GM18907 (cell line): ENCODE data around the gene JTB.
"Not testable (repeated sequence)": the region's sequence is repeated elsewhere in the genome, so short reads cannot be mapped to it uniquely, and the experiment has no call there.

Experiments used
- ATAC-seq: cut with Tn5 transposase; IDR thresholded peaks from one replicate; pipeline ENCODE4 v1.9.1; 2021; ENCODE audit warnings: mild to moderate bottlenecking, moderate library complexity; ENCODE audit not compliant: unreplicated experiment

The JTB gene

DNA sequence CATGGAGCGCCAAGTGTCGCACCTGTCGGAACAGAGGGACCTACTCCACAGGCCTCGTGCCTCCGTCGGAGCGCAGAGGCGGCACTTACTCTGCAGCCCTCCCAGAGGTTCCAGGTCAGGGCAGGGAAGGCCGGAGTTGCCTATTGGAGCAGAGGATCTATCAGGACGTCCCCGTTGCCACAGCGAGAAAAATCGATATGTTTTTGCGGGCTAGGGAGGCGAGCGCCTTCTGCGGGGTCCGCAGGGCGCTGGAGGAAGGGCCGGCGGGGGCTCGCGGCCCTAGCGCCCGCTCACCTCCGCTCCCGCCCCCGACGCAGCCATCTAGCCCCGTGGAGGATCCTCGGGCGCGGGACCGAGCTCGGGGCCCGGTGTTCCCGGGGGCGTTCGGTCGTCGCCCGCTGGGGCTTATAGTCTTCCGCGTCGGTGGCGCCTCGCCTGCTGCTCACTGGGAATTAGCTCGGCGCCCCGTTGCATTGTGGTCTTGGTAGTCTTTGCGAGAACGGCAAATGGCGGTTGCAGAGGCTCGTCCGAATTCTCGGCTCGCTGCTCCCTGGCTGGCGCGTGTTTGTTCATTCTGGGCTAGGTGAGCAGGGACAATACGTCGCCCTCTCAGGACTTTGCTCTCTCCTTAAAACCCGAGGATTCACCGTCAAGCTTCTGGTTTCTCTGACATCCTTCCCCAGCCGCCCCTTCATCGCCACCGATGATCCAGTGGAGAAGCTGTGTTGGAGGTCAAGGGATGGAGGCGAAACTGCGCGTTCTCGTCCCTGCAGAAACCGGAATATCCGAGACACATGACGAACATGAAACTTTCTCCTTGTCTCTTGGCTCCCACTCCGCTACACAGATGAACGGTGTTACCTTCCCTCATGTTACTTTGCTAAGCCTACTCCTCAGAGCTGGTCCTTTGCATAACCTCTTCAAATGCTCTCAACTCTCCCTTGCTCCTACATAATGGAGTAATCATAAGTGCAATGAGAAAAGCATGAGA lies at the start of gene JTB:
Gene JTB (minus strand): TSS at position 425 of the 991 bp plus-strand sequence. CDS start 422 bp downstream, at position 3.
- peak; percentile 74 for ATAC-seq

DNA sequence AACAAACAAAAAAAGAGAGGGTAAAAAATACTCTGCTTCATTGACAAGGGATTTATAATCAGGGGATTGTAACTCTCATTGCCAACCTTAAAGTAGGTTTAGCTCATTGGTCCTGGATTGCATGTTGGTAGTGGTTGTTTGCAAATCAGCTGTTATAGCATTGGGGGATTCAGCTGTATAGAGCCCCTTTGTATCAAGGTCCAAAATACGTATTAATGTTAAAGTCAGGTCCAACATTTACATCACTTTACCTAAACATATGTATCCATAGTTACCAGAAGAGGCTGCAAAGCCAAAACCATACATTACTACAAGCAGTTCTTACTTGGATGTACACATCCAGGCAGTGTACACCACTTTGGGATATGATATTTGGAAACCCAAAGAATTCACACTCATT lies 42.5 kb upstream of the JTB start:
- no peak for ATAC-seq

DNA sequence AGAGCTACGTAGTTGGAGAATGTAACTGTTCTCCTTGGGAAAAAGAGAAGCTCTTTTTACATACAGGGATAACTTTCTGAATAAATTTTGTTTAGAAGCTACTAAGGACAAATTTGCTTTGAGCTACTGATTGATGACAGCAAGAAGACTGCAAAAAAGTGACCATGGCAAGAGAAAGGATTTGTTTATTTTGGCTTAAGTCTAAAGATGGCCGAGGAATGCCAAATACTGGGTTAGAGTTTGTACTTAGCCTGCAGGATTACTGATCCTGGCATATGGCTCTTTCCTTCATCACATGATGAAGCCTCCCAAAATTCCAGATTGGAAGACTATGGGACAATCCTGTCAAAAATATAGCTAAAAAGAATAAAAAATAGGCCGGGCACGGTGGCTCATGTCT lies 41.8 kb upstream of the JTB start:
- no peak for ATAC-seq

DNA sequence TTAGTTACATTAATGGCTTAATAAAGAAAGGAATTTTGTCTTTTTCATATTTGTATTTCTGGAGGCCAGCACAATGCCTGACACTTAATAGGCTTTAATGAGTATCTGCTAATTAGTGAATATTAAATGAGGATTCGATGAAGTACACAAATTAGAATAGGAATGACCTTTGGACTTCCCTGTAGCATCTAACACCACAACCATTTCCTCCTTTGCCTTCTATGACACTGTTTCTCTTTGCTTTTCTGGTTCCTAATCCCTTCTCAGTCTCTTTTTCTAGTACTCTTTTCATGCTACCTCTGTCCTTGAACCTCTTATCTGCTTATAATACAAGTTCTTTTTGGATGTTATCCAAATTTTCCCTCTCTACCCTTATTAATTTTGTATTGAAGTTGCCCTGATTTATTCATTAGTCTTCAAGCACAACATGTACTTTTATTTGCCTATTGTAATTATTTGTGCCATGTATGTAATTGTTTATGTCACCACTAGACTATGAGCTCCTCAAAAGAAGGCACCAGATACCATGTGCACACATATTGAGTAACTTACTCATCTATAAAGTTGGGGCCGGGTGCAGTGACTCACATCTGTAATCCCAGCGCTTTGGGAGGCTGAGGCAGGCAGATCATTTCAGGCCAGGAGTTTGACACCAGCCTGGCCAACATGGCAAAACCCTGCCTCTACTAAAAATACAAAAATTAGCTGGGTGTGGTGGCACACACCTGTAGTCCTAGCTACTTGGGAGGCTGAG lies 36.9 kb upstream of the JTB start:
- no peak for ATAC-seq

DNA sequence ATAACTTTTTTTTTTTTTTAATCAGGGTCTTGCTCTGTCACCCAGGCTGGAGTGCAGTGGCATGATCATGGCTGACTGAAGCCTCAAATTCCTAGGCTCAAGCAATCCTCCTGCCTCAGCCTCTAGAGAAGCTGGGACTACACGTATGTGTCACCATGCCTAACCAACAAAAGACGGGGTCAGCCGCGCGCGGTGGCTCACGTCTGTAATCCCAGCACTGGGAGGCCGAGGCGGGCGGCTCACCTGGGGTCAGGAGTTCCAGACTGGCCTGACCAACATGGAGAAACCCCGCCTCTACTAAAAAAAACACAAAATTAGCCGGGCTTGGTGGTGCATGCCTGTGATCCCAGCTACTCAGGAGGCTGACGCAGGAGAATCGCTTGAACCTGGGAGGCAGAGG lies 35.1 kb upstream of the JTB start:
- not testable (repeated sequence) for ATAC-seq

DNA sequence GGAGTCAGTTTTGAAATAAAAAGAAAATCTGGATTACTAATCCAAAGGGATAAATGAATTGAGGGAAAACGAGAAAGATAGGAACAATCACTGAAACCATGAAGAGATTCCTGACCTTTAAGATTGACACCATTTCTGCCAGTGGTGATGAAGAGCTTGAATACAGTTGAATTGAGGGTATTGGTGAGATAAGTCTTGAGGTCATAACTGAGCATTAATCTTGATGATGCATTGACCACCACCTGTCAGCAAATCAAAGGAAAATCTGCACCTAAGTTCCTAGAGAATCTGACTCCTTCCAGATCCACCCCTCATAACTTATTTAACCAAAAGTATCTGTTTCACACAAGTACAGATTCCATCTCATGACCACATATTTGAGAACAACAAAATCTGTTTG lies 34.7 kb upstream of the JTB start:
- no peak for ATAC-seq

DNA sequence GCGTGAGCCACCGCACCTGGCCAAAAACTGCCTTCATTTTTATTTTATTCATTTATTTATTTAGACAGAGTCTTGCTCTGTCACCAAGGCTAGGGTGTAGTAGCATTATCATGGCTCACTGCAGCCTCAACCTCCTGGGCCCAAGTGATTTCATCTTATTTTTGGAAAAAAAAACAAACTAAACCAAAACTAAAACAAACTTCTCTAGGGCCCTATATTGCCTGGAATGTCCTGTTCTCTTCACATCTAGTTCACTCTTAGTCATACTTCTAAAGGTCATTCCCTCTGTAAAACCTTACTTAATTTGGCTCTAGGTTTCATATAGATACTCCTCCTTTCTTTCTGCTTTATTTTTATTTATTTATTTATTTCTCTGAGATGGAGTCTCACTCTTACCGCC lies 28.7 kb upstream of the JTB start:
- ATAC-seq, result no peak

DNA sequence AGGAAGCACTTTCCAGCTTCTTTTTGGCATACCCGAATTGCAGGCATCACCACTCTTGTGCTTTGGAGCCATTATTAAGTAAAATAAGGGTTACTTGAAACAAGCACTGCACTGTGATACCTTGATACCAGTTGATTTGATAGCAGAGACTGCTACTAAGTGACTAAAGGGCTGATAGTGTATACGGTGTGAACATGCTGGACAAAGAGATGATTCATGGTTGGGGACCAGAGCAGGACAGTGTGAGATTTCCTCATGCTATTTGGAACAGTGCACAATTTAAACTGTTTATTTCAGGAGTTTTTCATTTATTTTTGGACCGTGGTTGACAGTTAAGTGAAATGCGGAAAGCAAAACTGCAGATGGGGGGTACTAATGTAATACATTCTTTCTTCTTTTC lies 22.9 kb upstream of the JTB start:
- no peak for ATAC-seq

DNA sequence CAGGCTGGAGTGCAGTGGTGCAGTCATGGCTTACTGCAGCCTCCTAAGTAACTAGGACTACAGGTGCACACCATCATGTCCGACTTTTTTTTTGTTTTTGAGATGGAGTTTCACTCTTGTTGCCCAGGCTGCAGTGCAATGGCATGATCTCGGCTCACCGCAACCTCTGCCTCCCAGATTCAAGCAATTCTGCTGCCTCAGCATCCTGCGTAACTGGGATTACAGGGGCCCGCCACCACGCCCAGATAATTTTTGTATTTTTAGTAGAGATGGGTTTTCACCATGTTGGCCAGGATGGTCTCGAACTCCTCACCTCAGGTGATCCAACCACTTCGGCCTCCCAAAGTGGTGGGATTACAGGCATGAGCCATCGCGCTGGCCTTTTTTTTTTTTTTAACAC lies 19.4 kb upstream of the JTB start:
- ATAC-seq, result not testable (repeated sequence)

DNA sequence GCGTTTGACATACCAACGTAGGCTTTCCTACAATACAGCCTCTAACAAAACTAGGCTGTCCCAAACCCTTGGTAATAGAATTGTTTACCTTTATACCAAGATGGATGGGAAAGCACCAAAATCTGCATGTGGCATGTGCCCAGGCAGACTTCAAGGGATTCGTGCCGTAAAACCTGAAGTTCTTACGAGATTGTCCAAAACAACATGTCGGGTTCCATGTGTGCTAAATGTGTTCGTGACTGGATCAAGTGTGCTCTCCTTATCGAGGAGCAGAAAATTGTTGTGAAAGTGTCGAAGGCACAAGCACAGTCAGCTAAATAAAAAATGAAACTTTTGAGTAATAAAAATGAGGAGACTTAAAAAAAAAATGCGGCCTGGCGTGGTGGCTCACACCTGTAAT lies 18.2 kb upstream of the JTB start:
- no peak for ATAC-seq

DNA sequence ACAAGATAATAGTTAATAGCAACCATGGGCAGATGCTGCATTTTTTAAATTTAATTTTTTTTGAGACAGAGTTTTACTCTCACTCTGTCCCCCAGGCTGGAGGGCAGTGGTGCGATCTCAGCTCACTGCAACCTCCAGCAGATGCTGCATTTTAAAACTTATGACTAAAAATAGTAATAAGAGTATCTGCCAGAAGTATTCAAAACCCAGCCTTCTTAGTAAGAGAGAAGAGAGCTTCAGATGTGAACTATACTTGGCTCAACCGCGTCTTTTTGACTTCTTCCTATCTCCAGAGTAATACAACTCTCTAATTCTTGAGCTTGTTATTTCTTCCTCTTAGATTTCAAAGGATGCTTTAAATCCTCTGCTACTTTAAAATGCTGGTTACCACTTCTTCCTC lies 17.7 kb upstream of the JTB start:
- no peak for ATAC-seq

DNA sequence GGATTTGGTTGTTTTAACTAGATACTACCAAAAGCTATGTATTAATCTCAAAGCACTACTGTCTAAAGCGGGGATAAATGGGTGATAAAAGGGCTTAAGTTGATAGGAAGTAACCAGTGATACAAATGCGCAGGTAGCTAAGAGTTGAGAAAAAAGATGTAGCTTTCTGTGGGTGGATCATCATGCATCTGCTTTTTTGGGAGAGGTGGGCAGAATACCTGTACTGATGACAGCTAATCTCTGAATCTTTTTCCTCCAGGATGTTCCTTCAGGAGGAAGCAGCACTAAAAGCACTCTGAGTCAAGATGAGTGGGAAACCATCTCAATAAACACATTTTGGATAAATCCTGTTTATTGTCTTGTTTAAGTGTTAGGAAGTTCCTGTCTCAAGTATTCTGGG lies 14.3 kb upstream of the JTB start:
- ATAC-seq, result no peak

DNA sequence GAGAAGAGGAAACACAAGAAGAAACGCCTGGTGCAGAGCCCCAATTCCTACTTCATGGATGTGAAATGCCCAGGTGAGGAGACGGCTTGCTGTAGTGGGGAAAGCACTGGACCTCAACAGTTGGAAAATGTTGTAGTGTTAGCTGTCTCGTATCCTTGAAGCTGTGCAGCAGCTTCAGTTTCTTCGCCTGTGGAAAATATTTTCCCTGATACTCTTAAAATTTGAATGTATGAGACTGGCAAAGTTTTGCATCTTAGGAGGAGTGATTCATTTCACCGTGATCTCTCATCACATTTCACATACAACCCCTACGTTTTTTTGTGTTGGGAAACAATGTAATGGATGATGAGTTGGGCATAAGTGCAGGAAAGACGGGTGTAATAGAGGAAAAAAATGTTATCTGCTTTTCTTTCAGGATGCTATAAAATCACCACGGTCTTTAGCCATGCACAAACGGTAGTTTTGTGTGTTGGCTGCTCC lies 13.7 kb upstream of the JTB start:
- ATAC-seq, result no peak

DNA sequence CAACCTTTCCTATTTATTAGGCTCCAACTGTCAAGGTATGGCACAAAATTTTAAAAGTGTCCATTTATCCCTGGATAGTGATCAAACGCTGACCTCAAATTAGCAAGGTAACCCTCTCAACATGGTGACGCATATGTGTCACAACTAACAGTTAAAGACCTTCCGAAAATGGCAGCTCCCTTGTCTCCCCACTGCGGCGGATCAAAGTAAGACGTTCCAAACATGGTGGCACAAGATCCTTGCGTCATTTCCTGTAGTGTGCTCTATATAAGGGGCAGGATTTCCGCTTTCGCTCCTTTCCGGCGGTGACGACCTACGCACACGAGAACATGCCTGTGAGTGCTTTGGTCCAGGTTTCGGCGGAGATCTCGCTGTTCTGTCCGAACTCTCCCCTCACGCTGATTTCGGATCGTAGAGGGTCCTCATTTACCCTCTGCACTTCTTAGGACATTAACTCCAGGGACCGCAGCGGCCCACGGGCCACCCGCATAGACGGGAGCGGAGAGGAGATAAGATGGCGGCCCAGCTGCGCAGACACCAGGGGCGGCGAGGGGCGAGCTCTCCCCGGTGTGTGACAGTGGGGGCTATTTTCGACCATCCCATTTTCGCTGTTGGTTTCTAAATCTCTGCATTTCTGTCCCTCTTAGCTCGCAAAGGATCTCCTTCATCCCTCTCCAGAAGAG lies 13.1 kb upstream of the JTB start, which contains the start of gene RPS27:
Gene RPS27 (plus strand): TSS at position 295 of the 683 bp plus-strand sequence. CDS start 35 bp downstream, at position 330.
- peak; percentile 80 for ATAC-seq

DNA sequence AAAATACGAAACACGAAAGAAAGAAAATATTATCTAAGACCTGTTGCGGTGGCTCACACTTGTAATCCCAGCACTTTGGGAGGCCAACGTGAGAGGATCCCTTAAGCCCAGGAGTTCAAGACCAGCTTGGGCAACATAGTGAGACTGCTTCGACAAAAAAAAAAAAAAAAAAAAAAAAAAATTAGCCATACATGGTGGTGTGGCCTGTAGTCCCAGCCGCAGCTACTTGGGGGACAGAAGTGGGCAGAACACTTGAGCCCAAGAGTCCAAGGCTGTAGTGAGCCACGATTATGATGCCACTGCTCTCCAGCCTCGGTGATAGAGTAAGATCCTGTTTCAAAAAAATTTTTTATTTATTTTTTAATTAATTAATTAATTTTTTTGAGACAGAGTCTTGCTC lies 10.1 kb upstream of the JTB start:
- ATAC-seq, result no peak

DNA sequence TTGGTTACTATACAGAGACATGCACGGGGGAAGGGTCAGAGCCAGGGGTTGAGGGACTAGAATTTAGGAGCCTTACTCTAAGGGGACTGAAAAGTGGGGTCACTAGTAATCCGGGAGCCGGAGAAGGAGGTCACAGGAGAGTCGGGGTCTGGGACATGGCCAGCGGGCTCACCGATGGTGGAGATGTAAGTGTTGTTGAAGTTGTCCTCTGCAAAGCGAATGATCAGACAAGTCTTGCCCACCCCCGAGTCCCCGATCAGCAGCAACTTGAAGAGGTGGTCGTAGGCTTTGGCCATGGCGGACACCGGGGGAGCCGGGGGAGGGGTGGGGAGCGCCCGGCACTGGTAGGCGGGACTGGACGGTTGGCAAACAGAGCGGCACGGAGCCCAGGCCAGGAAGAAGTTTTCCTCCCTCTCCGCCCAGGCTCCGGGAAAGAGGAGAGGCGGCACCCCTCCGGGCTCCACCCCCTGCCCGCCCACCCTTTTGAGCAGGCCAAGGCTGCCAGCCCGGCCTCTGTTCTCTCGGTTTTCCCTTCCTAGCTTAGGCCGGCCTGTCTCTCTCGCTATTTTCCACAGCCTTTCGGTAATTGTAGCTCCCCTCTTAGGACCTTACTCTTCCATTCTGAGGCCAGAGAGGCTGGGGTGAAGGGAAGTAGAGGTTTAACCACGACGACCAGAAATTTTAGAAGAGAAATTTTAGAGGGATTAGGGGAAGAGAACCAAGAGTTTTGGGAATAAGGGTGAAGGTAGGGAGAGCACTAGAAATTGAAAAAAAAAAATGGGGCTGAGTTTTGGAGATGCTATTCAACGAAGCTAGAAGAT lies 8.7 kb upstream of the JTB start, which contains the start of gene RAB13:
Gene RAB13 (minus strand): TSS at position 399 of the 821 bp plus-strand sequence. CDS start 103 bp downstream, at position 296.
- no peak for ATAC-seq

DNA sequence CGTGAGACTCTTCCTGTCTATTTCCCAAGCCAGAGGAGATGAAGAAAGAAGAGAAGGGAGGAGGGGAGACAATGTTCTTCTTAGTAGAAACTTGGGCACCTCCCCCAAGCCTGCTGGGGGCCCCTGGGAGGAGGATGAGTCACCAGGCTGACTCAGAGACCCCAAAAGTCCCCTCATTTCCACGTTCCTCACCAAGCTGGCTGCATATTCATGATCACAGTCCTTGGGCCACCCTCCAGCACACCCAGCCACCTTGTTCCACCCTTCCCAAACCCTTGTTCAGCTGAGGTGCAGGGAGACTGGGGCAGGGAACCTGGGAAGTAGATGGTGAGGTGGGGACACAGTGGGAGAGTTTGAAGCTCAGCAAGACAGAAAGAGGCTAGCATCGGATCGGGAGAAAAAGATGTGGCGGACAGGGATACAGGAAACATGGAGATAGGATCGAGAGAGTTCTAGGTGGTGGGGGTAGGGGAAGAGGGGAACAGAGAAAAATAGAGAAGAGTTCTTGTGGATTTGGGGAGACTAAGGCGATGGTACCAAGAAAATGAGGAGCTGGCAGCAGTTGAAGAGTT lies 8.0 kb upstream of the JTB start:
- no peak for ATAC-seq

DNA sequence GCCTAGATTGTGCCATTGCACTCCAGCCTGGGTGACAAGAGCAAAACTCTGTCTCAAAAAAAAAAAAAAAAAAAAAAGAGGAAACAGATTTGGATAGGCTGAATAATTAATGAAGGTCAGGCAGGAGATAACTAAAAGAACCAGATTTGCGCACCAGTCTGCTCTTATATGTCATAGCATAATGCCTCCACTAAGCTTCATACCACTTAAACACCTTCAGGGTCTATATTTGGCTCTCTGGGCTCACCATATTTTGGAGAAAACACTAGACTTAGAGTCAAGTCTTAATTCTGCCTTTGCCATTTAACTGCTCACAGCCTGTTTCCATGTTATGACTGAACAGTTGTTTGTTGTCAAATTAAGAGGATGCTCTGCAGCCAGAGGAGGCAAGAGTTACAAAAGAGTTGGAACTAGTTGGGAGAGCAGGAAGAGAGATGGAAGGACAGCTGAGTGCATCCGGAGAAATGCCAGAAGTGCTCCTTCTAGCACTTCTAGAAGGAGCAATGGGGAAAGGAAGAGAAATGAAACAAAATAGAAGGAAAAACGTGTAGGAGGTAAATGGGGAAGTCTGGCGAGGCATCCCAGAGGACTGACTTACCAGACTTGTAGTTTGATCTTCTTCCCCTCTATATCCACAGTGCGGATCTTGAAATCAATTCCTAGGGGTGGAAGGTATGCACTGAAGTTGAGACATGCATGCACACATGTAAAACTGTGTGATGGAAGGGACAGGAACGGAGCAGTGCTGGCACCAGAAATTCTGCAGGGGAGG lies 6.8 kb upstream of the JTB start:
- ATAC-seq, result no peak

DNA sequence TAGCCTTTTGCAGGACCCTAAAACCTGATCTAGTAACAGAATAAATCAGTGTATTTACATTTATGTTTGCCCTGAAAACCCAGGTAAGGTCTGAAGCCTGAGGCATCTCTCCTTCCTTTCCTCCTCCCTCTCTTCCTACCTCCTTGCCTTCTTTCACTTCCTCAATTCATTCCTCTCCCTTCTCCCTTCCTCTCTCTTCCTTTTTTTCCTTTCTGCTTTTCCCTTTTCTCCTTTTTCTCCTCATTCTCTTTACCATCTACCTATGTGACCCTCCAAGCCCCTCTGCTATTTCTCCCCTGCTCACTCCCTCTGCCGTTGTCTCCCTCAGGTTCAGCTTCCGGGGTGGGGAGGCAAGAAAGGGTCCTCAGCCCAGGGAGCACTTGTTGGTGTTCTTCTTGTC lies 4.3 kb upstream of the JTB start:
- ATAC-seq, result not testable (repeated sequence)
